Keratinocyte (primary cell): Measurements from ENCODE around the gene ZMYND12. TPM values are rescaled to one million over a fixed set of nuclear protein-coding genes. Genes with fewer than 3 reads are reported as not detected.

Experiments used
- DNase-seq: peaks from one replicate; pipeline ENCODE4 v3.0.0-alpha.2; 2011; ENCODE audit warnings: low read depth, missing footprints, low spot score
- FAIRE-seq: peaks from 2 replicates; lab custom pipeline; 2011; peaks lifted over from hg19 to GRCh38; lab: Jason Lieb, UNC
- H2AFZ ChIP-seq: 2 replicates; pipeline ENCODE4 v1.6.0; 2012; ENCODE audit warnings: low read length, control low read depth, inconsistent platforms; ENCODE audit not compliant: control insufficient read depth
- H3K27ac ChIP-seq: 2 replicates; pipeline ENCODE4 v1.5.1; 2011; ENCODE audit warnings: low read length; ENCODE audit not compliant: control insufficient read depth, insufficient read depth
- H3K27me3 ChIP-seq: 3 replicates; pipeline ENCODE4 v1.6.0; 2011; ENCODE audit warnings: low read length; ENCODE audit not compliant: control insufficient read depth, insufficient read depth; ENCODE audit errors: extremely low read depth
- H3K36me3 ChIP-seq, 2 experiments: 2 replicates in 1 of 2; 3 replicates in 1 of 2; pipeline ENCODE4 v1.5.1; 2011; ENCODE audit warnings: low read length in 2 of 2, mild to moderate bottlenecking in 1 of 2; ENCODE audit not compliant: control insufficient read depth in 2 of 2, insufficient read depth in 2 of 2; ENCODE audit errors: extremely low read depth in 1 of 2
- H3K4me1 ChIP-seq: 3 replicates; pipeline ENCODE4 v1.5.1; 2011; ENCODE audit warnings: low read length; ENCODE audit not compliant: control insufficient read depth, insufficient read depth; ENCODE audit errors: extremely low read depth
- H3K4me2 ChIP-seq: 3 replicates; pipeline ENCODE4 v1.6.0; 2011; ENCODE audit warnings: low read depth, low read length; ENCODE audit not compliant: control insufficient read depth, insufficient read depth; ENCODE audit errors: extremely low read depth
- H3K4me3 ChIP-seq, 3 experiments: fragments of 200-600 bp in 1 of 3; sonication (generic) in 1 of 3; 2 replicates in 2 of 3; 3 replicates in 1 of 3; pipeline ENCODE4 v1.5.1; 2011 to 2016; ENCODE audit warnings: low read length in 3 of 3, mild to moderate bottlenecking in 3 of 3, control low read depth in 2 of 3, inconsistent platforms in 1 of 3, low read depth in 1 of 3, mixed read lengths in 1 of 3, mixed run types in 1 of 3, moderate library complexity in 1 of 3; ENCODE audit not compliant: control insufficient read depth in 2 of 3, insufficient read depth in 2 of 3; ENCODE audit errors: extremely low read depth in 1 of 3
- H3K79me2 ChIP-seq: 2 replicates; pipeline ENCODE4 v1.6.0; 2012; ENCODE audit warnings: low read length; ENCODE audit not compliant: control insufficient read depth, insufficient read depth
- H3K9ac ChIP-seq: 3 replicates; pipeline ENCODE4 v1.6.0; 2011; ENCODE audit warnings: low read length; ENCODE audit not compliant: control insufficient read depth, insufficient read depth; ENCODE audit errors: extremely low read depth
- H3K9me1 ChIP-seq: 3 replicates; pipeline ENCODE4 v1.6.0; 2011; ENCODE audit warnings: low read length; ENCODE audit not compliant: control insufficient read depth, insufficient read depth; ENCODE audit errors: extremely low read depth
- H3K9me3 ChIP-seq: 2 replicates; pipeline ENCODE4 v1.5.1; 2012; ENCODE audit warnings: low read depth, low read length; ENCODE audit not compliant: control insufficient read depth
- H4K20me1 ChIP-seq: 3 replicates; pipeline ENCODE4 v1.6.0; 2011; ENCODE audit warnings: low read length; ENCODE audit not compliant: control insufficient read depth, insufficient read depth; ENCODE audit errors: extremely low read depth
- EZH2 ChIP-seq: IDR thresholded peaks from one replicate; pipeline ENCODE4 v1.6.1; 2012; ENCODE audit warnings: inconsistent platforms, mild to moderate bottlenecking, low read length, moderate library complexity
- dilution Hi-C: fragments of 300-500 bp; cut with MboI; formaldehyde crosslinking; loops from one replicate; pipeline ENCODE4 v1.7.0; 2020; ENCODE audit warnings: low sequenced_read_pairs; ENCODE audit not compliant: extremely low pct_ligation_motif_present
- polyA plus RNA-seq, 5 experiments: library from polyadenylated mRNA; depleted of rRNA in 3 of 5; stranded (reverse) in 3 of 5; stranded (forward) in 1 of 5; unstranded in 1 of 5; fragments of >200 nt; gene quantifications; 1 replicate in 1 of 5; 2 replicates in 3 of 5; 3 replicates in 1 of 5; pipeline versions ENCODE4 v1.2.1 to v1.2.3, GENCODE V29; 2011 to 2012; ENCODE audit warnings: missing spikeins in 2 of 5, low read depth in 1 of 5, low replicate concordance in 1 of 5
- TF ChIP-seq, protein P1 (sequence below), 3 experiments: IDR thresholded peaks in 1 of 3; conservative IDR thresholded peaks in 1 of 3; optimal IDR thresholded peaks in 1 of 3; 2 replicates in 2 of 3; 3 replicates in 1 of 3; pipeline versions ENCODE3 to v1.5.1; 2011; ENCODE audit warnings: low read length in 3 of 3, mild to moderate bottlenecking in 3 of 3, moderate library complexity in 2 of 3, control low read depth in 1 of 3, inconsistent platforms in 1 of 3; ENCODE audit not compliant: insufficient read depth in 2 of 3; ENCODE audit errors: extremely low read depth in 1 of 3

Gene ZMYND12
- polyA plus RNA-seq, 1 donor (not counting 4 experiments of a cell fraction or from before 2014, with no cell fraction given): 0.24 TPM

DNA sequence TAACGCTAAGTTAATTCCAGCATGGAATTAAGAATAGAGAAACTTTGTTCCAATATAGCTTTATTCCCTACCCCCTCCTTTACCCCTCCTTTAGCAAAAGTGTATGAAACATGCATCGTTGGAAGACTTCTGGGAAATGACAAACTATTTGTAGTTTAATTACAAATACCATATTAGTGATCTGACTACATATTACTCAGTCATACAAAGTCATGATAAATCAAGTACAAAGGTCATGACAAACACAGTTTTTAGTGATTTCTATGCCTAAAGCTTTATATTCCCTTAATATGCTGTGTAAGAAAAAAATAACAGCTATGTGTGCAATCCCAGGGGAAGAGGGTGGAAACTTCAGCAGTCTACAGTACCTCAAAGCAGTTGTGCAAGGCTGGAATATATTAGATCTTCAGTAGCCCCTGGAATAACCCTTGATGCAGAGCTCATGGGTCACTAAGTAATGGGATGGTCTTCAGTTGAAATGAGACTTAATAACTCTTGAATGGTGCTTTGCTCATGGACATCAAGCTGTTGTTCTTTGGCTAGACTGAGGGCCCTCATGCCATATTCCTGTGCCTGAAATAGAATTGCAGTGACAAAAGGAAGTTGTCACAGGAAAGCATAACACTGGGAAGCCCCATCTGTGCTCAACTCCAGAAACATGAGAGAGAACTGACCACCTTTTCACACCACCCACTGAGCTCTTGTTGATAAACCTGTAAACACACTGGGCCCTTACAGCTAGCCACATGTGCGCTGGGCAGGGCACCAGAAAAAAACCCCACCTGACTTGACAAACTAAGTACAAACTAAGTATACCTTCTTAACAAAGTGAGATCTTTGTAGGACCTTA, 25.3 kb downstream of the ZMYND12 start:
- H3K9ac ChIP-seq: no peak overlapping the region
- H3K79me2 ChIP-seq: no peaks in the 10 kb centered on the region
- FAIRE-seq (no peak), DNase-seq (no peak)
- no peak overlapping the region for H3K4me3 ChIP-seq
- no peaks in the 10 kb centered on the region for H4K20me1 ChIP-seq
- no peak overlapping the region for H3K27ac ChIP-seq
- H3K9me1 ChIP-seq: no peaks in the 10 kb centered on the region
- no peaks in the 10 kb centered on the region for H3K9me3 ChIP-seq
- no peaks in the 10 kb centered on the region for H3K27me3 ChIP-seq
- TF ChIP-seq EZH2: no peak
- TF ChIP-seq, protein P1, sequence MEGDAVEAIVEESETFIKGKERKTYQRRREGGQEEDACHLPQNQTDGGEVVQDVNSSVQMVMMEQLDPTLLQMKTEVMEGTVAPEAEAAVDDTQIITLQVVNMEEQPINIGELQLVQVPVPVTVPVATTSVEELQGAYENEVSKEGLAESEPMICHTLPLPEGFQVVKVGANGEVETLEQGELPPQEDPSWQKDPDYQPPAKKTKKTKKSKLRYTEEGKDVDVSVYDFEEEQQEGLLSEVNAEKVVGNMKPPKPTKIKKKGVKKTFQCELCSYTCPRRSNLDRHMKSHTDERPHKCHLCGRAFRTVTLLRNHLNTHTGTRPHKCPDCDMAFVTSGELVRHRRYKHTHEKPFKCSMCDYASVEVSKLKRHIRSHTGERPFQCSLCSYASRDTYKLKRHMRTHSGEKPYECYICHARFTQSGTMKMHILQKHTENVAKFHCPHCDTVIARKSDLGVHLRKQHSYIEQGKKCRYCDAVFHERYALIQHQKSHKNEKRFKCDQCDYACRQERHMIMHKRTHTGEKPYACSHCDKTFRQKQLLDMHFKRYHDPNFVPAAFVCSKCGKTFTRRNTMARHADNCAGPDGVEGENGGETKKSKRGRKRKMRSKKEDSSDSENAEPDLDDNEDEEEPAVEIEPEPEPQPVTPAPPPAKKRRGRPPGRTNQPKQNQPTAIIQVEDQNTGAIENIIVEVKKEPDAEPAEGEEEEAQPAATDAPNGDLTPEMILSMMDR (optimal IDR thresholded peaks at IDR 0.05 in 1 of 3, IDR thresholded peaks at IDR 0.05 in 1 of 3, conservative IDR thresholded peaks at IDR 0.05 in 1 of 3; ENCODE audit: extremely low read depth in 1 of 3, insufficient read depth in 2 of 3, low read length in 3 of 3): no peak
- H3K36me3 ChIP-seq: no peaks in the 10 kb centered on the region
- no peak overlapping the region for H3K4me2 ChIP-seq
- dilution Hi-C loops: no loop called here
- H2AFZ ChIP-seq: no peak overlapping the region
- H3K4me1 ChIP-seq: no peaks in the 10 kb centered on the region

DNA sequence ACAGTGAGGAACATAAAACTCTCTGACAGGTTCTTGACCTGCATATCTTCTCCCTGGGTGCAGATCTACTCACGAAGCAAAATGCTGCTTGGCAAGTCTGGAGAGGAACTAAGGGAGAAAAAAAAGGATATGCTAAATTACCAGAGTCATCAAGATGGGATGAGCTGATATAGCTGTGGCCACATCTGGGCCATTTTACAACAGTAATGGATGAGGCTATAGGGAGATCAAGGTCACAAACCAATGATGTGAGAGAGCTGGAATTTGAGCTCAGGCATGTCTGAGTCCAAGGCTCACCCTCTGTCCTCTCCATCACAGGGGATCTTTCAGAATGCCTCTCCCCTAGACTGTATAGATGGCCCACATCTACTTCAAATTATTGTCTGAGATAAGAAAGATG, 26.2 kb downstream of the ZMYND12 start:
- no peak overlapping the region for H3K9ac ChIP-seq
- no peak overlapping the region for H3K27ac ChIP-seq
- dilution Hi-C loops: no loop called here
- H2AFZ ChIP-seq: no peak overlapping the region
- no peaks in the 10 kb centered on the region for H3K27me3 ChIP-seq
- no peaks in the 10 kb centered on the region for H3K9me1 ChIP-seq
- DNase-seq (no peak), FAIRE-seq (no peak)
- H3K4me1 ChIP-seq: no peaks in the 10 kb centered on the region
- no peaks in the 10 kb centered on the region for H3K79me2 ChIP-seq
- no peaks in the 10 kb centered on the region for H3K9me3 ChIP-seq
- no peak for TF ChIP-seq EZH2
- TF ChIP-seq, protein P1 (optimal IDR thresholded peaks at IDR 0.05 in 1 of 3, IDR thresholded peaks at IDR 0.05 in 1 of 3, conservative IDR thresholded peaks at IDR 0.05 in 1 of 3; ENCODE audit: extremely low read depth in 1 of 3, insufficient read depth in 2 of 3, low read length in 3 of 3): no peak
- no peaks in the 10 kb centered on the region for H3K36me3 ChIP-seq
- H3K4me2 ChIP-seq: no peak overlapping the region
- H4K20me1 ChIP-seq: no peaks in the 10 kb centered on the region
- H3K4me3 ChIP-seq: no peak overlapping the region
